A549 (cell line): ENCODE results near the gene ZNF407. TPM values are rescaled to one million over a fixed set of nuclear protein-coding genes. Genes with fewer than 3 reads are reported as not detected.

Experiments used
- ATAC-seq, 2 experiments: fragments of 200-7000 bp in 1 of 2; fragments of >200 bp in 1 of 2; cut with Nextera tagmentation in 1 of 2; cut with Tn5 transposase in 1 of 2; 3 replicates each; pipeline versions ENCODE4 v1.8.0 to v1.9.1; 2018 to 2020; ENCODE audit warnings: mild to moderate bottlenecking in 1 of 2, moderate library complexity in 1 of 2
- CTCF ChIA-PET: fragments of 300-600 bp; sonication (Branson Sonifier 250); formaldehyde crosslinking; extraction: SDS; loops from one replicate; lab custom pipeline; 2021; ENCODE audit warnings: antibody characterized with exemption, inconsistent platforms; lab: Yijun Ruan, JAX
- POLR2A ChIA-PET: fragments of 350-600 bp; formaldehyde crosslinking; extraction: SDS; loops from one replicate; lab custom pipeline; 2021; ENCODE audit warnings: antibody characterized with exemption, inconsistent platforms; lab: Yijun Ruan, JAX
- DNase-seq, 2 experiments: peaks; one replicate each; pipeline versions ENCODE4 v3.0.0 to v3.0.0-alpha.2; 2011 to 2016; ENCODE audit warnings: low read depth in 1 of 2, low spot score in 1 of 2
- FAIRE-seq: peaks from 2 replicates; lab custom pipeline; 2011; peaks lifted over from hg19 to GRCh38; lab: Jason Lieb, UNC
- H3K27ac ChIP-seq, 2 experiments: fragments of >200 bp; sonication (Bioruptor Twin); formaldehyde crosslinking; 3 replicates each; pipeline ENCODE4 v1.5.1; 2016 to 2017
- H3K4me1 ChIP-seq: fragments of >200 bp; sonication (Bioruptor Twin); formaldehyde crosslinking; 3 replicates; pipeline ENCODE4 v1.6.1; 2016
- H3K4me2 ChIP-seq: fragments of >200 bp; sonication (Bioruptor Twin); formaldehyde crosslinking; 3 replicates; pipeline ENCODE4 v1.6.1; 2016
- H3K4me3 ChIP-seq: fragments of >200 bp; sonication (Bioruptor Twin); formaldehyde crosslinking; 3 replicates; pipeline ENCODE4 v1.5.1; 2016
- H3K9me3 ChIP-seq: fragments of >200 bp; sonication (Bioruptor Twin); formaldehyde crosslinking; 3 replicates; pipeline ENCODE4 v1.6.1; 2016
- BCL3 ChIP-seq: fragments of >200 bp; sonication (Bioruptor Twin); formaldehyde crosslinking; IDR thresholded peaks from 3 replicates; pipeline ENCODE4 v1.6.1; 2016
- CBX2 ChIP-seq: fragments of 200-600 bp; sonication (generic); IDR thresholded peaks from 2 replicates; pipeline ENCODE4 v1.6.1; 2016; ENCODE audit warnings: low read depth, mild to moderate bottlenecking, borderline replicate concordance
- CHD4 ChIP-seq: fragments of 200-600 bp; sonication (generic); IDR thresholded peaks from 2 replicates; pipeline ENCODE4 v1.6.1; 2016; ENCODE audit warnings: antibody characterized with exemption, mild to moderate bottlenecking, borderline replicate concordance
- CTCF ChIP-seq: fragments of >200 bp; sonication (Bioruptor Twin); formaldehyde crosslinking; IDR thresholded peaks from 3 replicates; pipeline ENCODE4 v1.5.1; 2016
- FOSB ChIP-seq: fragments of 250-450 bp; sonication (Bioruptor Pico); IDR thresholded peaks from 2 replicates; pipeline ENCODE4 v1.5.0; 2020; ENCODE audit warnings: mild to moderate bottlenecking, moderate library complexity
- FOSL2 ChIP-seq, 2 experiments: fragments of 450-650 bp in 1 of 2; fragments of >200 bp in 1 of 2; sonication (Bioruptor Twin) in 1 of 2; formaldehyde crosslinking; IDR thresholded peaks; 2 replicates each; pipeline versions ENCODE4 v1.5.0 to v1.6.1; 2016 to 2020; ENCODE audit warnings: mild to moderate bottlenecking in 1 of 2, moderate library complexity in 1 of 2
- HDAC2 ChIP-seq: fragments of 200-600 bp; sonication (generic); IDR thresholded peaks from 2 replicates; pipeline ENCODE4 v1.6.1; 2016
- HEYL ChIP-seq: fragments of 250-450 bp; sonication (Bioruptor Pico); IDR thresholded peaks from 2 replicates; pipeline ENCODE4 v1.8.0; 2021; ENCODE audit warnings: mild to moderate bottlenecking, moderate library complexity
- HOXB13 ChIP-seq: fragments of 250-450 bp; sonication (Bioruptor Pico); IDR thresholded peaks from 2 replicates; pipeline ENCODE4 v1.5.0; 2020; ENCODE audit warnings: low read depth, mild to moderate bottlenecking, moderate library complexity
- NPAS2 ChIP-seq: fragments of 250-450 bp; sonication (Bioruptor Pico); IDR thresholded peaks from 2 replicates; pipeline ENCODE4 v1.8.0; 2022; ENCODE audit warnings: mild to moderate bottlenecking, moderate library complexity, borderline replicate concordance
- NR3C1 ChIP-seq: fragments of >200 bp; sonication (Bioruptor Twin); formaldehyde crosslinking; IDR thresholded peaks from 3 replicates; pipeline ENCODE4 v1.6.1; 2017
- POLR2AphosphoS2 ChIP-seq: conservative IDR thresholded peaks from 2 replicates; pipeline ENCODE4 v1.6.1; 2012; ENCODE audit warnings: low read length, improper control_type of control experiment, inconsistent platforms
- RCOR1 ChIP-seq: fragments of 150-350 bp; IDR thresholded peaks from 2 replicates; pipeline ENCODE4 v1.6.1; 2014; ENCODE audit warnings: antibody characterized with exemption, low read length, low read depth
- RNF2 ChIP-seq: fragments of 200-600 bp; sonication (generic); IDR thresholded peaks from 2 replicates; pipeline ENCODE4 v1.6.1; 2016; ENCODE audit warnings: low read depth, mild to moderate bottlenecking, antibody characterized with exemption, moderate library complexity, borderline replicate concordance
- SMC3 ChIP-seq: fragments of >200 bp; sonication (Bioruptor Twin); formaldehyde crosslinking; IDR thresholded peaks from 3 replicates; pipeline ENCODE4 v1.6.1; 2018; ENCODE audit warnings: inconsistent platforms
- ZFP36 ChIP-seq: fragments of 450-650 bp; IDR thresholded peaks from 2 replicates; pipeline ENCODE4 v1.6.1; 2014; ENCODE audit warnings: borderline replicate concordance; ENCODE audit not compliant: partially characterized antibody
- ZSCAN20 ChIP-seq: fragments of 250-450 bp; sonication (Bioruptor Pico); IDR thresholded peaks from 2 replicates; pipeline ENCODE4 v1.8.0; 2022; ENCODE audit warnings: mild to moderate bottlenecking, moderate library complexity
- WGBS: methylation state at CpG from one replicate; pipeline ENCODE4 v1.1.6; 2017; ENCODE audit errors: missing lambda C conversion rate; 5-methylcytosine and 5-hydroxymethylcytosine counted together
- polyA plus RNA-seq, 4 experiments: library from polyadenylated mRNA; depleted of rRNA in 3 of 4; stranded (reverse); fragments of >200 nt; fragmentation: RNase III in 1 of 4; extraction: RNeasy Plus Mini Kit Qiagen cat#74134 plus additional on column Dnase treatment in 1 of 4; gene quantifications; 2 replicates in 3 of 4; 3 replicates in 1 of 4; pipeline ENCODE4 v1.2.3, GENCODE V29; 2011 to 2017
- TF ChIP-seq, protein P1 (sequence below): fragments of 150-350 bp; IDR thresholded peaks from 2 replicates; pipeline ENCODE4 v1.6.1; 2014; ENCODE audit warnings: low read depth, mild to moderate bottlenecking, low read length

The ZNF407 gene
- polyA plus RNA-seq, 2 of the 4 experiments (the other 2 are of a cell fraction): 2.5 to 3.0 TPM

DNA sequence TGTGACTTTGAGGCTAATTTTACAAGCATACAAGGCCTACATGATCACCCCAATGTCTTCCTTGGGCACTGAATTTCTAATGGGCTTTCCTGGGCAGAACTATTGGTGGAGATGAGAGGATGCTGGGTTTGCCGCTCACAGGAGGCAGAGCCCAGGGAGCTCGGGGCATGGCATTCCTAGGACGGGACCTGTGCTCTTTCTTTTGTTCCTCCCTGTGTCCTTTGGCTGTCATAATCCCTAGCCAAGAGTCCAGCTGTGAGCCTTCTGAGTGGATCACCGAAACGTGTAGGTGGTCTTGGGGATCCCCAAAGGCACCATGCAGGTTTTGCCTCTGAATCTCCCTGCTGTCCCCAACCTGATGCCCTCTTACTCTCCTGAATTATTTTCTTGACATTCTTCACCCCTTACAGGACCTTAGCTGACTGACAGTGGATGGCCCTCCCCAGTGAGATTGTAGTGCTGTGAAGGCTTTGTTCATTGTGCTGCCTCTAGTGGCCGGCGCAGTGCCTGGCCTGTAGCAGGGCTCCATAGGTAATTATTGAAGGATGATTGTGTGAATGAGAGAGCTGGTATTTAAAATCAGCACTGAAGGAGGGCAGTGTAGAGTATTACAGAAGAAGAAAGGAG, 221.9 kb downstream of the ZNF407 start:
- no peak for TF ChIP-seq POLR2AphosphoS2
- TF ChIP-seq CBX2: no peak
- TF ChIP-seq CHD4: no peak
- TF ChIP-seq NPAS2: no peak
- TF ChIP-seq HDAC2: no peak
- TF ChIP-seq ZFP36: no peak
- no peak for TF ChIP-seq HEYL (CRISPR knock-in tag)
- no peak for TF ChIP-seq RNF2
- TF ChIP-seq FOSB: no peak
- FAIRE-seq (no peak), ATAC-seq (peak; percentile 76 to 87; a peak in 5 of 6 replicates), DNase-seq (peak; percentile 14 to 15)
- CTCF ChIA-PET: interaction anchor here (1.0 to 1.6 kb wide), 2 partner anchors 13 to 1436 kb away, joined by 3 to 5 read pairs; no protein-coding TSS in a partner anchor
- H3K9me3 ChIP-seq: no peaks in the 10 kb centered on the region
- POLR2A ChIA-PET: no interaction called here
- H3K27ac ChIP-seq: no peak overlapping the region
- no peak overlapping the region for H3K4me3 ChIP-seq
- no peak overlapping the region for H3K4me2 ChIP-seq
- no peaks in the 10 kb centered on the region for H3K4me1 ChIP-seq
- 82% methylated on average over 7 of the region's 7 CpGs for WGBS

- no peak for ATAC-seq
- no peak overlapping the region for H3K27ac ChIP-seq
- ChIA-PET POLR2A (no interaction called here), CTCF (interaction anchor here (0.6 to 1.6 kb wide), 3 partner anchors 14 to 2000 kb away, joined by 3 to 5 read pairs (median 3); no protein-coding TSS in a partner anchor)
- FAIRE-seq: no peak
- WGBS: 98% methylated on average over 3 of the region's 3 CpGs
- no peaks in the 10 kb centered on the region for H3K4me1 ChIP-seq
- H3K4me2 ChIP-seq: no peak overlapping the region
- no peaks in the 10 kb centered on the region for H3K9me3 ChIP-seq
- no peak for DNase-seq
- H3K4me3 ChIP-seq: no peak overlapping the region
- TF ChIP-seq POLR2AphosphoS2: no peak
- TF ChIP-seq, all 56 proteins: peak for 0
These were observed 222.6 kb downstream of the ZNF407 start for GRCh38 chr18:74820160-74820780.

DNA sequence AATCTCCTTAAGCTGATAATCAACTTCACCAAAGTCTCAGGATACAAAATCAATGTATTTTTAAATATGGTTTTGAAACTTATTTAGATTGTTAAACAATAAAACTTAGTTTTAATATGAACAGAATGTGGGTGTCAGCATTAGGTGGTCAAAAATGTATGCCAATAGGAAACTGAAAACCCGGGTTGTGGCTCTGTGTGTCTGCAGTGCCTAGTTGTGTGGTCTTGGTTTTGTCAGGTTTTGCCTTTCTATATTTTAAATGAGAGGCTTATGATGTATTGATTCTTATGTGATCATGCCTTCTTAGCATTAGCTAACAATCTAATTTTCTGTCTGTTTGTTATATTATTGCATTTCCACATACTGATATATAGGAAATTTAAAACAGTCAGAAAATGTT, 227.8 kb downstream of the ZNF407 start:
- Histone ChIP-seq H3K4me2 (no peak overlapping the region), H3K4me3 (no peak overlapping the region), H3K27ac (no peak overlapping the region)
- DNase-seq (no peak), ATAC-seq (no peak)
- 88% methylated on average over 1 of the region's 1 CpG for WGBS
- TF ChIP-seq CTCF: no peak
- no peak for TF ChIP-seq SMC3
- TF ChIP-seq, protein P1, sequence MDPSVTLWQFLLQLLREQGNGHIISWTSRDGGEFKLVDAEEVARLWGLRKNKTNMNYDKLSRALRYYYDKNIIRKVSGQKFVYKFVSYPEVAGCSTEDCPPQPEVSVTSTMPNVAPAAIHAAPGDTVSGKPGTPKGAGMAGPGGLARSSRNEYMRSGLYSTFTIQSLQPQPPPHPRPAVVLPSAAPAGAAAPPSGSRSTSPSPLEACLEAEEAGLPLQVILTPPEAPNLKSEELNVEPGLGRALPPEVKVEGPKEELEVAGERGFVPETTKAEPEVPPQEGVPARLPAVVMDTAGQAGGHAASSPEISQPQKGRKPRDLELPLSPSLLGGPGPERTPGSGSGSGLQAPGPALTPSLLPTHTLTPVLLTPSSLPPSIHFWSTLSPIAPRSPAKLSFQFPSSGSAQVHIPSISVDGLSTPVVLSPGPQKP: no peak
- TF ChIP-seq NR3C1: no peak
- no peak for TF ChIP-seq NPAS2
- TF ChIP-seq RCOR1: no peak
- TF ChIP-seq ZSCAN20: no peak
- TF ChIP-seq FOSL2 (IDR thresholded peaks at IDR 0.05): no peak
- no peak for TF ChIP-seq FOSL2 (CRISPR knock-in tag; IDR thresholded peaks at IDR 0.05)
- no peak for TF ChIP-seq HOXB13
- no peak for TF ChIP-seq BCL3
- TF ChIP-seq, all 56 proteins: peak for 0
- ChIA-PET CTCF (no interaction called here), POLR2A (no interaction called here)
- Histone ChIP-seq H3K4me1 (no peaks in the 10 kb centered on the region), H3K9me3 (no peaks in the 10 kb centered on the region)
- FAIRE-seq: no peak
